GM21526 (cell line): ENCODE data around the gene APOM.

Experiments
- ATAC-seq: cut with Tn5 transposase; IDR thresholded peaks from one replicate; pipeline ENCODE4 v1.9.1; 2021; ENCODE audit warnings: moderate library complexity; ENCODE audit not compliant: unreplicated experiment, low FRiP score

The APOM gene

DNA sequence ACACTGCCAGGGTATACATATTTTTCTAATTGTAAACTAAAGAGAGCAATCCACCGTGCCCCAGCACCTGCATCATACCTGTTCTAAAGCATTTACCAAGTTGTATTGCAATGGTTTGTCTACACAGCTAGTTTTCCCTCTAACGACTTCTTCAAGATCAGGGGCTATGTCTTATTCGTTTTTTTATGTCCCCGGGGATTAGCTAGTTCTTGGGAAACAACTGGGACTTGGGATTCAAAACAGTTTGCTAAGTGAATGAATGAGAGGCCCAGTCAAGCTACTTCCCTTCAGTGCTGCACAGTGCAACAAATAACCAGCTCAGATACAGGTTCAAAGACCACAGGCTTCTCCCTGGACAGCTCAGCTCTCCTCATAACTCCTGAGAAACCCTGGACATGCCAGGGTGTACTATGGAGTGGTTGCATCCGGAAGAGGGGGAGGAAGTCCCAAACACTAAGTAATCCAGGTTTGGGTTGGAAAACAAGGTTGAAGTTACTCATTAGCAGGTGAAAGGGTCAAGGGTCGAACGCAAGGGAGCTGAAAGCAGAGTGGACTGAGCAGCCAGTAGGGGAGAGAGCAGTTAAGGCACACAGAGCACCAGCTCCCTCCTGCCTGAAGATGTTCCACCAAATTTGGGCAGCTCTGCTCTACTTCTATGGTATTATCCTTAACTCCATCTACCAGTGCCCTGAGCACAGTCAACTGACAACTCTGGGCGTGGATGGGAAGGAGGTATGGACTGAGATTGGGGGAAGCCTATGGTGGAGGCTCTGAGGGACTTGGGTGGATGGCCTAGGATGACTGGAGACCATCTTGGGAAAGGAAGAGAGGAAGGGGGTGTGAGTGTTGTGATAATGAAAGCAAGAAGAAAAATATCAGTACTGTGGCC, at the start of gene APOM:
Gene APOM (plus strand): TSS at position 546 of the 889 bp plus-strand sequence. CDS start 73 bp downstream, at position 619.
- no peak for ATAC-seq

DNA sequence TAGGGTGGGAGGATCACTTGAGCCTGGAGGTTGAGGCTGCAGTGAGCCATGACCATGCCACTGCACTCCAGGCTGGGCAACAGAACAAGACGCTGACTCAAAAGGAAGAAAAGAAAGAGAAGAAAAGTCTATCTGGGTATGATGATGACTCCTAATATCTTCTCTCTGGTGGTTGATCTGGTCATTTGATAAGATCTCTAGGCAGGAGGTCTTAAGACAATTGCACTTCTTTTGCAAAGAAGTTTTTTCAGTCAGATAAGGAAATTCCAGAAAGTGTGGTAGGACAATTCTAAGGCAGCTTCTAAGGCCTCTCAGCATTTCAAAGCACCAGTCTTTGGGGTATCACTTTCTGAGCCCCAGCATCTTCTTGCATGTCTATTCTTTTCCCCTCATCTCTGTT, 48.4 kb upstream of the APOM start:
- ATAC-seq = no peak

DNA sequence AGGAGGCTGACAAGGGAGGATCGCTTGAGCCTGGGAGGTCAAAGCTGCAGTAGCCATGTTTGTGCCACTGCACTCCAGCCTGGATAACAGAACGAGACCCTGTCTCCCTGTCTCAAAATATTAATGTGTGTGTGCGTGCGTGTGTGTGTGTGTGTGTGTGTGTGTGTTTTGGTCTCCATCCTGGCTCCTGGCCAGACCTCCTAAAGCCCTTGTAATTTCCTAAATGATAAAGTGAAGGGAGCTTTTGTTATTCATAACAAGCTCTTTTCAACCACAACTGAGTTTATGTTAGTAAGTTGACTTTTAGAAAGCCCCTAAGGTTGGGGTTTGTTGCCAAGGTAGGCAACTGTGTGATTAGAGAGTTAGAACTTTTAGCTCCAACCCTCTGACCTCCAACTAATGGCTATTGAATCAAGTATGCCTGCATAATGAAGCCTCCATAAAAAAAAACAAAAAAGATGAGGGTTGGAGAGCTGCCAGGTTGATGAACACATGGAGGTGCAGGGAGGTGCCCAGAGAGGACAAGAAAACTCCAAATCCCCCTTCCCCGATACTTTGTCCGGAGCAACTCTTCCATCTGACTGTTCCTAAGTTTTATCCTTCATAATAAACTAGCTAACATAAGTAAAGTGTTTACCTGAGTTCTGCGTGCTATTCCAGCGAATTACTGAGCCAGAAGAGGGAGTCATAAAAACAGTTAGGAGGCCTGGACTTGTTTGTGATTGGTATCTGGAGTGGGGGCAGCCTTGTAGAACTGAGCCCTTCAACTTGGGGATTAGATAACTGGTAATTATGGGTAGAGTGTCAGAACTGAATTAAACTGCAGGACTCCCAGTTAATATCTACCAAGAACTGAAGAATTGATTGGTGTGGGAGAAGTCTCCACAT, 45.9 kb upstream of the APOM start:
- no peak for ATAC-seq

DNA sequence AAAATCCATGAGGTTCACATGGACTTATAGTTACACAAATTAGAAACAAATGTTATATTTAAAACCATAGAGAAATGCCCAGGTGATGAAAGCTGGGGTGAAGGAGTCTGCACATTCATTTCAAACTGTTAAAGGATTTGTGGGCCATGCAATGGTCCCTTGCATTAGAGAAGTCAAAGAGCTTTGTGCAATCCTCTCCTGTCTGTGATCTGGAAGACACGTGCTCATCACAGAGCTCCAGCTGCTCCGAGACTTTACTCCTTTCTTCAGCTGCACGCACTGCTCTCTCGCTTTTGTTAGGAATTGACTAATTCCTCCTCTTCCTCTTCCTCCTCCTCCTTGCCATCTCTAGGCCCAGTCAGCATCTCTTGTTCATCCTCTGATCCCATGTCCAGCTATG, 44.7 kb upstream of the APOM start:
- ATAC-seq = no peak

- no peak for ATAC-seq
Measured at GRCh38 chr6:31614075-31614619, 41.5 kb upstream of the APOM start.

- no peak for ATAC-seq
Measured at GRCh38 chr6:31614684-31615578, 40.8 kb upstream of the APOM start, which contains the start of gene AIF1. Gene AIF1 (plus strand): TSS chr6:31615234. CDS start chr6:31615330, 96 bp downstream.

GRCh38 chr6:31615748-31616147, 39.9 kb upstream of the APOM start:
- ATAC-seq = no peak

DNA sequence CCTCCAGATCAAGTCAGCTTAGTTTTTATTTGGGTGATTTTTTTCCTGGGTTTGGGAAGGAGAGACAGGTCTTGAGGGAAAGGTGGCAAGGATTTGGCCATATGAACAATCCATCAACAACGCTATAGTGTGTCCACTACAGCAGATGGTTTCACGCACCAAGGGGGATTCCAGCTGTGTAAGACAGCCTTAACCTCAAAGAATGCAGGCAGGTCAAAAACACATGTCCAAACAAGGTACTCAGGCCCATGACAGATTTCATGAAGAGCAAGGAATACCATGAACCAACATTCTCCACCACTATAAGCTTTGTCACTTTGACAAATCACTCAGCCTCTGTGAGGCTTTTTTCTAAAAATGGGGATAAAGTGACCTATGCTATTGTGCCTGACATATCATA, 38.7 kb upstream of the APOM start:
- ATAC-seq = no peak

DNA sequence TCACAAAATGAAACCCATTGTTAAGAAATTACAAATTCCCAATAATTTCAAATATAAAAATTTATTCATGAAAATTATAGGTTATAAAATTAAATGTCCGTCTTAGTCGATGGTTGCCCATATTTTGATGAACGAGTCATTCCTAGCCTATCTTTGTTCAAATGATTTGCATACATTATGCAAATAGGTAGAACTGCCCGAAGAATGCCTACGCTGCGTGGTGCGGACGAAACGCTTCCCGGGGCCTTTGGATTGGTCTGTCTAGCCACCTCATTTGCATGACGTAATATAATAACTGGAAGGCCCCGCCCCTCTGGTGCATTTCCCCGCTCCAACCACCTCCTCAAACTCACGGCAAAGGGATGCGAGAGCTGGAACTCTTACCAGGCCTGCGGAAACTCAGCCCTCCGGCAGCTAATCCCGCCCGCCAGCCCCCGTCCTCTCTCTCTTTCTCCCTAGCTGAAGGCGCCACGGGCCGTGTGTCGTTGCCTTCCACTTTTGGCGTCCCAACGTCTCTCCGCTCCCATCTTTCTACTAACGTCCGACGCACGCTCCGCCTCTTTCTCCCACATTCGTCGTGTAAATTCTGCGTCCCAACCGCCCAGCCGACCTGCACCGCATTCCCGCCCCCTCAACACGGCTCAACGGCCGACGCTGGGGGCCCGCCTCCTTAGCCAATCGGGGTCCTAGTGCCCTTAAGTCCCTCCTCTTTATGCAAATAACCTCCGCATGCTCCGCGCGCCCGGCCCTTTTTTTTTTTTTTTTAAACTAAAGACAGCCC, 35.7 kb upstream of the APOM start:
- ATAC-seq = peak; percentile 73

GRCh38 chr6:31620586-31621319, 34.9 kb upstream of the APOM start, which contains the start of gene PRRC2A:
Gene PRRC2A (plus strand): TSS chr6:31620715. CDS start chr6:31622790, 2,075 bp downstream.
- ATAC-seq = peak; percentile 44

DNA sequence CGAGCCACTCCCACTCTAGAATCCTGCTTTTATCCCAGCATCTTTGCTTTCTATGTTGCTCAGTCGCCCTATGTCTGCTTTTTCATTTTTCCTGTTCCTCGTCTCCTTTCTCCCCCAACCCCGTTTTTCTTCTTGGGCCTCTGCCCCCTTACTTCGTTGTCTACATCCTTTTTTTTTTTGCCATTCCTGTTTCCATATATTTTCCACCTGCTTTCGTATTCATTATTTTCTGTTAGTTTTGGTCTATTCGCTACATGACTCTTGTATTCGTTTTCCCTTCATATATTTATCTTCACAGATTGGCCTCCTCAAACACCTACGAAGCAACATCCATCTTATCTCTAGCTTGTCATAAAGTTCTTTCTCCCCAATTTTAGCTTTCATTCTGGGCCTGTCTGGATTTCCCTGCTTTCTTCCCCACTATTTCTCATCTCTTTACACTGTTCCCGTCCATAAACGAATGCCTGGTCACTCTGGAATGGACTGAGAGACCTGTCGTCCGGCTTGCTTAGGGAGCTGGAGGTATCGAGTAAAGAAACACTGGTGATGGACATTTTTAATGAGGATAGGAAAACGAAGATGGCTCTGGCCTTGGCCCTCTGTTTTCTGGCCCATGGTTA, 34.3 kb upstream of the APOM start:
- no peak for ATAC-seq

DNA sequence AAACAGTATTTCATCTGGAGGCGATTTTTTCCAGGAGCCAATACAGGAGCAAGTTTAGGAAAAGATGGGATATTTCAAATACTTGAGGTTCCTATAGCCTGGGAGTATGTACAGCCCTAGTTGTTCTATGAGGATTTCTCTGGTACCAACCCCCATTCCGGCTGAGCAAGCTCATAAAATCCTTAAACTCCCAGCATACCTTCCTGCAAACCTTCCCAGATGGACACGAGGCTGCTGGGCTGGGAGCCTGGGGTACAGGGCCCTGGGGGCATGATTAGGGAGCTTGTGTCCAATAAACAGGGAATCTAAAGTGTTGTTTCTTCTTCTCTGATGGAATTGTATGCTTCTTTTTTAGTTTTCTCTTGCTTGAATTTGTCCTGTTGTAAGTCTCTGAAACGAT, 33.7 kb upstream of the APOM start:
- ATAC-seq = no peak

- ATAC-seq = no peak
Measured at GRCh38 chr6:31622684-31623091, 33.0 kb upstream of the APOM start.

DNA sequence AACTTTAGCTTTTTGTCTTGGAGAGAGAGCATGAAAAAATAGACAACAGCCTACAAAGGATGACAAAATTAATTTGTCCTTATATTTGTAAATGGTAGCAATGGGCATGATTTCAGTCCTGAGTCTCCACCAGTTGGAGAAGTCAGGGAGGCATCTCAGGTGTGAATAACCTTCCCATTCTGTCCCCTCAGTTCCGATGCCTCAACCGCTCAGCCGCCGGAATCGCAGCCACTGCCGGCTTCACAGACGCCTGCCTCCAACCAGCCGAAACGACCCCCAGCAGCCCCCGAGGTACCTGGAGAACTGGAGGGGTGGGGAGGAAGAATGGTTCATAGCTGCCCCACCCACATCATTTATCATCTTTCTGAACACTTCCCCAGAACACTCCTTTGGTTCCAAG, 31.6 kb upstream of the APOM start:
- no peak for ATAC-seq

DNA sequence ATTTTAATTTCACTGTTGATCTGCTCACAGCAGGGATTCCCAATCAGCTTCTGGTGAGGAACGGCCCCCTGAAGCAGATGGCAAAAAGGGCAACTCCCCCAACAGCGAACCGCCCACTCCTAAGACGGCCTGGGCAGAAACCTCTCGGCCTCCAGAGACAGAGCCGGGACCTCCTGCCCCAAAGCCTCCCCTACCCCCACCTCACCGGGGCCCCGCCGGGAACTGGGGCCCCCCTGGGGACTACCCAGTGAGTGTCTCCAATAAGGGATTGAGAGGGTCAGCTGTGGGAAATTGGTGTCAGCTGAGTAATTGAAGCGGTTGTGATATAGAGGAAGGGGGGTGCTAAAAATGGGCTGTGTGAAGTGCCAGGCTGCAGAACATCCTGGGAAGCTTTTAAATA, 28.7 kb upstream of the APOM start:
- ATAC-seq = no peak

DNA sequence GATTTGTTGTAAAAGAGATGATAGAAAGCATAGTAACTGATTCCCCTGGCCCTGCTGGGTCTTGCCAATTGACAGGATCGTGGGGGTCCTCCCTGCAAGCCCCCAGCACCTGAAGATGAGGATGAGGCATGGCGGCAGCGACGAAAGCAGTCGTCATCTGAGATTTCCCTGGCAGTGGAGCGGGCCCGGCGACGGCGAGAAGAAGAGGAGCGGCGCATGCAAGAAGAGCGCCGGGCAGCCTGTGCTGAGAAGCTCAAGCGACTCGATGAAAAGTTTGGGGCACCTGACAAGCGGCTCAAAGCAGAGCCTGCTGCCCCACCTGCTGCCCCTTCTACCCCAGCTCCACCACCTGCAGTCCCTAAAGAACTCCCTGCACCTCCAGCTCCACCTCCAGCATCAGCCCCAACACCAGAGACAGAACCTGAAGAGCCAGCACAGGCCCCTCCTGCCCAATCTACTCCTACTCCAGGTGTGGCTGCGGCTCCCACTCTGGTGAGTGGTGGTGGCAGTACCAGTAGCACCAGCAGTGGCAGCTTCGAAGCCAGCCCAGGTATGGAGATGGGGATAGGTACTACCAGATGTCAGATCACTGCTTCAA, 27.9 kb upstream of the APOM start:
- ATAC-seq = no peak

DNA sequence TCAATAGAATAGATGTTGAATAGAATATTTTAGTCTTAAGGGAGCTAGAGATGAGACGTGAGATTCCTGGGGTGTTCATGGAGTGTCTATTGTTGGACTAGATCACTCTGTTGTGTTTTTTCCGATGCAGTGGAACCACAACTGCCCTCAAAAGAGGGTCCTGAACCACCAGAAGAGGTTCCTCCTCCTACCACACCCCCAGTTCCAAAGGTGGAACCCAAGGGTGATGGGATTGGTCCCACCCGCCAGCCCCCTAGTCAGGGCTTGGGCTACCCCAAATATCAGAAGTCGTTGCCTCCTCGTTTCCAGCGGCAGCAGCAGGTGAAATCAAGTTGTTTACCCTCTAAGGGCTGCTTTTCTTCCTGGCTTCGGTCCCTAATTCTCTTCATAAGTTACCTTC, 26.7 kb upstream of the APOM start:
- ATAC-seq = no peak
